Measurements from ENCODE around the gene ZFP36. TPM values are rescaled to one million over a fixed set of nuclear protein-coding genes. Genes with fewer than 3 reads are reported as not detected.
"Not testable (repeated sequence)": the region's sequence is repeated elsewhere in the genome, so short reads cannot be mapped to it uniquely, and the experiment has no call there.

Gene ZFP36
- total RNA-seq, 1 donor from 2014 or later: 208 TPM

- intact Hi-C loops (cut with DNase I): no loop called here
- Histone ChIP-seq H3K36me3 (peaks cover 88% of the 10 kb centered on the region), H3K9me3 (no peaks in the 10 kb centered on the region), H3K4me3 (no peak overlapping the region), H3K27me3 (ENCODE audit: low read depth) (no peaks in the 10 kb centered on the region), H3K27ac (no peak overlapping the region), H3K4me1 (peaks cover 26% of the 10 kb centered on the region)
- DNase-seq: no peak
- no peak for ATAC-seq
- no peak for TF ChIP-seq CTCF (IDR thresholded peaks at IDR 0.05)
Observed at GRCh38 chr19:39375929-39376328, 30.7 kb upstream of the ZFP36 start.

- TF ChIP-seq CTCF (IDR thresholded peaks at IDR 0.05): no peak
- Histone ChIP-seq H3K36me3 (peaks cover 95% of the 10 kb centered on the region), H3K4me1 (peaks cover 16% of the 10 kb centered on the region), H3K27me3 (ENCODE audit: low read depth) (no peaks in the 10 kb centered on the region), H3K4me3 (no peak overlapping the region), H3K27ac (no peak overlapping the region), H3K9me3 (no peaks in the 10 kb centered on the region)
- intact Hi-C loops (cut with DNase I): no loop called here
- ATAC-seq (no peak), DNase-seq (no peak)
Observed at GRCh38 chr19:39377373-39378362, 29.0 kb upstream of the ZFP36 start.

DNA sequence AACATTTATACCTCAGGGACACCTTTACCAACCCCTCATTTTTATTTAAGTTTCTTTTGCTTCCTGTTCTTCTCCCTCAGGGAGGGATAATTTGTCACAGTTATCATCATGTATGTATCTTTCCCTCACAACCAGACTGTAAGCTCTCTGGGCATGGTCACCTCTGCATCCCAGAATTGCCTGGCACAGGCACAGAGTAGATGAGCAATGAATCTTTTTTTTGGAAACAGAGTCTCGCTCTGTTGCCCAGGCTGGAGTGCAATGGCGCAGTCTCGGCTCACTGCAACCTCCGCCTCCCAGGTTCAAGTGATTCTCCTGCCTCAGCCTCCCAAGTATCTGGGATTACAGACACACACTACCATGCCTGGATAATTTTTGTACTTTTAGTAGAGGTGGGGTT, 27.3 kb upstream of the ZFP36 start:
- H3K27me3 ChIP-seq (ENCODE audit: low read depth); DNase-seq; H3K4me3 ChIP-seq; H3K27ac ChIP-seq; intact Hi-C loops (cut with DNase I); H3K4me1 ChIP-seq; H3K9me3 ChIP-seq; ATAC-seq: not testable (repeated sequence)
- peaks cover 100% of the 10 kb centered on the region for H3K36me3 ChIP-seq

GRCh38 chr19:39379865-39380396, 26.7 kb upstream of the ZFP36 start:
- Histone ChIP-seq H3K9me3 (no peaks in the 10 kb centered on the region), H3K27me3 (ENCODE audit: low read depth) (no peaks in the 10 kb centered on the region), H3K4me1 (no peaks in the 10 kb centered on the region), H3K36me3 (peaks cover 100% of the 10 kb centered on the region), H3K4me3 (no peak overlapping the region), H3K27ac (no peak overlapping the region)
- intact Hi-C loops (cut with DNase I): no loop called here
- TF ChIP-seq CTCF (IDR thresholded peaks at IDR 0.05): no peak
- no peak for DNase-seq
- ATAC-seq: no peak

GRCh38 chr19:39380521-39381502, 25.8 kb upstream of the ZFP36 start:
- no peak for TF ChIP-seq CTCF (IDR thresholded peaks at IDR 0.05)
- intact Hi-C loops (cut with DNase I): no loop called here
- ATAC-seq: no peak
- Histone ChIP-seq H3K27ac (no peak overlapping the region), H3K4me3 (no peak overlapping the region), H3K36me3 (peaks cover 100% of the 10 kb centered on the region), H3K9me3 (no peaks in the 10 kb centered on the region), H3K4me1 (no peaks in the 10 kb centered on the region), H3K27me3 (ENCODE audit: low read depth) (no peaks in the 10 kb centered on the region)
- DNase-seq: no peak
